Motor neuron (in vitro differentiated cells): ENCODE results near the gene DNAH9. TPM values are rescaled to one million over a fixed set of nuclear protein-coding genes. Genes with fewer than 3 reads are reported as not detected.
A peak's percentile ranks its signal among the peaks of the same experiment; 100 is the strongest.

ENCODE experiments used
- ATAC-seq, 8 experiments: fragments of 200-7000 bp; cut with Tn5 transposase; replicated peaks in 6 of 8; 2 replicates each; pipeline ENCODE4 v1.8.0; 2021; ENCODE audit warnings: mild to moderate bottlenecking in 8 of 8, moderate library complexity in 8 of 8
- H3K27ac ChIP-seq, 2 donors: fragments of 250-450 bp; sonication (Bioruptor Pico); 2 replicates each; pipeline ENCODE4 v1.9.0; 2021; ENCODE audit warnings: antibody characterized with exemption in 2 of 2, mild to moderate bottlenecking in 2 of 2, moderate library complexity in 1 of 2
- H3K4me1 ChIP-seq, 2 donors: fragments of 250-450 bp; sonication (Bioruptor Pico); replicated peaks in 1 of 2; 2 replicates each; pipeline ENCODE4 v1.6.1; 2021; ENCODE audit warnings: antibody characterized with exemption in 2 of 2, mild to moderate bottlenecking in 2 of 2, moderate library complexity in 1 of 2
- H3K4me3 ChIP-seq, 5 donors: fragments of 250-450 bp; sonication (Bioruptor Pico); 2 replicates each; pipeline ENCODE4 v1.9.0; 2021; ENCODE audit warnings: antibody characterized with exemption in 5 of 5, mild to moderate bottlenecking in 5 of 5, moderate library complexity in 4 of 5
- WGBS, 10 experiments: fragments of 450-650 bp; shearing (Covaris generic); methylation state at CpG; one replicate each; pipeline ENCODE4 v1.0.0; 2022; 5-methylcytosine and 5-hydroxymethylcytosine counted together
- in situ Hi-C, 9 experiments: fragments of 400-800 bp; cut with MboI; loops; one replicate each; pipeline ENCODE4 v1.15.0; 2021; ENCODE audit warnings: low sequenced_read_pairs in 9 of 9, low pct_unique_long_range_greater_than_20kb in 2 of 9; ENCODE audit not compliant: unreplicated experiment in 9 of 9
- total RNA-seq, 8 experiments: library from RNA; unstranded; fragments of 300-600 nt; gene quantifications; 2 replicates each; pipeline versions ENCODE4 v1.2.3 to v1.2.4, GENCODE V29; 2022

DNAH9 gene
- total RNA-seq, 8 experiments from 2014 or later: 0.20 to 7.6 (median 2.5) TPM

GRCh38 chr17:11738151-11738550 lies 139.9 kb downstream of the DNAH9 start:
- H3K27ac ChIP-seq: no peak overlapping the region
- in situ Hi-C loops: no loop called here
- H3K4me1 ChIP-seq: peaks cover 0 to 5% of the 10 kb centered on the region in 2 donors
- H3K4me3 ChIP-seq: no peak overlapping the region
- no peak for ATAC-seq
- WGBS, 10 experiments: 20 to 100% (median 80%) methylated on average over 1 to 3 of the region's 6 CpGs; no CpG with 5 or more reads in 3 of the 10 experiments

DNA sequence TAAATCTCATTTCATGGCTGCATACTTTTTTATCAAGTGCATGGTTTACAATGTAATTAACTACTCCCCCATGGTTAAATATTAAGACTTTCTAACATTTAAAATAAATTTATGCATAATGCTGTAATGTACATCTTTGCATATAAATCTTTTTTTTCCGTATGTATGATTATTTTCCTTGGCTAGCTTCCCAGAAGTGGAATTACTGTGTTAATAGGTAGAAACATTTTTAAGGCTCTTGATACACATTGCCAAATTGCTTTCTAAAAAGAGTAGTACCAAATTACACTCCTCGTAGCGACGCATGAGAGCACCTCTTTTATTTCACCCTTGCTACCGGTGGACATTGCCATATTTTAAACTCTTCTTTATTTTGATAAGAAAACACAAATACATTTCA lies 141.1 kb downstream of the DNAH9 start:
- ATAC-seq: peak in 1 of 8 experiments; percentile 35
- peaks cover 0 to 5% of the 10 kb centered on the region in 2 donors for H3K4me1 ChIP-seq
- no peak overlapping the region for H3K27ac ChIP-seq
- 0 to 100% (median 92%) methylated on average over 1 to 5 of the region's 5 CpGs for WGBS, 10 experiments
- in situ Hi-C loops: no loop called here
- H3K4me3 ChIP-seq: no peak overlapping the region

DNA sequence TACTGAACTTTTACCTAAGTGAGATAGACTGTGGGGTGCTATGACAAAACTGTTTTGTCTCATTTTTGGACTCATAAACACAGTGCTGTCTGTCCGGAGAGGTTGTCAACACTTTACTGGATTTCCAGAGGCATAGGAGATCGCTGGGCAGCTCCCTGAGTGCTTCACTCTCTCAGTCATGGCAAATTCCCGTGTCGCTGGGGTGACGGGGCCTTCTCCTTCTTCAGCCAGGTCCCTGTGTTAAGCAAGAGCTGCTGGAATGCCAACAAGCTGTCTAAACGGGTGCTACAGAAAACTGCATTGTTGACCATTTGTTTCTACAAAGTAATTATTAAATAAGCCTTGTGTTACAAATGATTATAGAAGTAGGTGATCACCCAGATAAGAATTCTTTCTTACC lies 141.6 kb downstream of the DNAH9 start:
- Histone ChIP-seq H3K4me1 (peaks cover 0 to 5% of the 10 kb centered on the region in 2 donors), H3K27ac (no peak overlapping the region), H3K4me3 (no peak overlapping the region)
- 0 to 89% (median 59%) methylated on average over 2 to 5 of the region's 6 CpGs; no CpG with 5 or more reads in 4 of the 10 experiments for WGBS, 10 experiments
- in situ Hi-C loops: no loop called here
- ATAC-seq: no peak

GRCh38 chr17:11742886-11743285 lies 144.6 kb downstream of the DNAH9 start:
- Histone ChIP-seq H3K27ac (no peak overlapping the region), H3K4me3 (no peak overlapping the region), H3K4me1 (no peaks in the 10 kb centered on the region)
- in situ Hi-C loops: no loop called here
- peak in 2 of 8 experiments; percentile 32 to 55 for ATAC-seq
- 8 to 67% (median 29%) methylated on average over 1 to 4 of the region's 4 CpGs; no CpG with 5 or more reads in 2 of the 10 experiments for WGBS, 10 experiments

GRCh38 chr17:11744696-11745095 lies 146.4 kb downstream of the DNAH9 start:
- Histone ChIP-seq H3K4me1 (no peaks in the 10 kb centered on the region), H3K27ac (no peak overlapping the region), H3K4me3 (no peak overlapping the region)
- no peak for ATAC-seq
- in situ Hi-C loops: no loop called here
- WGBS, 10 experiments: 21 to 100% (median 80%) methylated on average over 1 to 8 of the region's 11 CpGs; no CpG with 5 or more reads in 1 of the 10 experiments

GRCh38 chr17:11747441-11747840 lies 149.2 kb downstream of the DNAH9 start:
- in situ Hi-C loops: no loop called here
- Histone ChIP-seq H3K4me1 (no peaks in the 10 kb centered on the region), H3K4me3 (no peak overlapping the region), H3K27ac (no peak overlapping the region)
- ATAC-seq: no peak
- WGBS, 10 experiments: 29 to 91% (median 80%) methylated on average over 1 to 7 of the region's 7 CpGs; no CpG with 5 or more reads in 5 of the 10 experiments

DNA sequence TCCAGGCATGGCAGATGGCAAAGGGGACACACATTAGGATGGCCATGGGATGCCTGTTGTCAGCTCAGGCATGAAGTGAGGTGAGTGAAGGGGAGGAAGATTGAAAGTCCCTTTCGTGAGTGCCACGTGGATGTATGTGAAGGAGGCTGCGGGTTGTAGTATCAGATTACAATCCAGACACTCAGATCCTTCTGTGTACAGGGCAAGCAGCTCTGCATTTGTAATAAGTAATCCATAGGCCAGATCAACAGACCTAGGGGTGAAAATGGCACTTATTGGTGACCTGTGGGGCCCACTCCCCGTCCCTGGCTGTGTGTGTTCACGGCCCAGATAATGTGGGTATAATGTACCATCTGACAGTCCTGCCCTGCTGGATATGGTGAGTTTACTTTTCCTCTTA lies 159.5 kb downstream of the DNAH9 start:
- whole genome bisulfite sequencing, 10 experiments: 0 to 90% (median 70%) methylated on average over 1 to 5 of the region's 5 CpGs; no CpG with 5 or more reads in 5 of the 10 experiments
- no peak for ATAC-seq

GRCh38 chr17:11768106-11768505 lies 169.8 kb downstream of the DNAH9 start:
- H3K4me1 ChIP-seq: no peaks in the 10 kb centered on the region
- WGBS, 10 experiments: 53 to 92% (median 60%) methylated on average over 3 to 9 of the region's 11 CpGs; no CpG with 5 or more reads in 7 of the 10 experiments
- in situ Hi-C loops: no loop called here
- H3K4me3 ChIP-seq: no peak overlapping the region
- H3K27ac ChIP-seq: no peak overlapping the region
- no peak for ATAC-seq

More for the DNA sequence above, 159.5 kb downstream of the DNAH9 start:
- Histone ChIP-seq H3K4me3 (no peak overlapping the region), H3K4me1 (no peaks in the 10 kb centered on the region), H3K27ac (no peak overlapping the region)
- in situ Hi-C loops: no loop called here

- Histone ChIP-seq H3K4me3 (no peak overlapping the region), H3K27ac (no peak overlapping the region), H3K4me1 (no peaks in the 10 kb centered on the region)
- ATAC-seq: no peak
- 46 to 100% (median 70%) methylated on average over 1 to 7 of the region's 19 CpGs; no CpG with 5 or more reads in 6 of the 10 experiments for WGBS, 10 experiments
- in situ Hi-C loops: no loop called here
Observed at GRCh38 chr17:11768981-11769380, 170.7 kb downstream of the DNAH9 start.

DNA sequence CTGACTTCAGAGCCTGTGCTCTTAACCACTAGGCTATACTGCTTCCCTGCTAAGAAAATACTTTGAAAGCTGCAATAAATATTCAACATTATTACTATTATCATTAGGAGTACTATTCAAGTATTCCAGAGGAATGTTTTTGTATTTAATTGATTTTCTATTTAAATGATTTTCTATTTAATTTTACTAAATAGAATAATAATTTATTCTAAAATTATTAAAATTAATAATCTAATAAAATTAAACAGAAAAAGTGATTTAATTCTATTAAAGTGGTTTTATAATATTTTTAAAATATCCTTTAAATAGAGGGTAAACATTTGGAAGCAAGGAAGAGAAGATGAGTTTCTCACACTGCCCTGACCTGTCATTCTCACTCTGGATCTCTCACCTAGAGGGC lies 173.8 kb downstream of the DNAH9 start:
- H3K4me3 ChIP-seq: no peak overlapping the region
- in situ Hi-C loops: no loop called here
- H3K4me1 ChIP-seq: no peaks in the 10 kb centered on the region
- ATAC-seq: no peak
- H3K27ac ChIP-seq: no peak overlapping the region

GRCh38 chr17:11779892-11780291 lies 181.6 kb downstream of the DNAH9 start:
- WGBS, 10 experiments: 0 to 80% (median 40%) methylated on average over 1 to 2 of the region's 2 CpGs; no CpG with 5 or more reads in 1 of the 10 experiments
- no peaks in the 10 kb centered on the region for H3K4me1 ChIP-seq
- peak in 3 of 8 experiments; percentile 55 to 90 (median 75) for ATAC-seq
- no peak overlapping the region for H3K4me3 ChIP-seq
- in situ Hi-C loops: no loop called here
- no peak overlapping the region for H3K27ac ChIP-seq

DNA sequence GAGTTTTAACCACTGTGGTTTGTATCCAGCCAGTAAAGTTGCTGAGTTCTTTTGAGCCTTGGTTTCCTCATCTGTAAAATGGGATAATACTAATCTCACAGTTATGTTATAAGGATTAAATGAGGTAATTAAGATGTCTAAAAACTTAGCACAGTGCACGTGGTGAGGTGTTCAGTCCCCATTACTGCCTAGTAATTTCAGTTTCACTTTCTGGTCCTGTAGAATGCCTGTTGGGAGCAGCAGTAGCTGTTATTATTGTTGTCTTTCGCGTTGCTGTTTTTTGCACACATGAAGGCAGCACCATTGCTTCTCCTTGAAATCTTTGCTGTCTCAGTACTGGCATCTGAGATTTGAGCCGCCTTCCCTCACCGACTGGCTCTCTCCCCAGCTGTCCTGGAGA lies 182.4 kb downstream of the DNAH9 start:
- Histone ChIP-seq H3K4me3 (no peak overlapping the region), H3K4me1 (no peaks in the 10 kb centered on the region), H3K27ac (no peak overlapping the region)
- 0 to 100% (median 59%) methylated on average over 2 to 5 of the region's 5 CpGs; no CpG with 5 or more reads in 2 of the 10 experiments for WGBS, 10 experiments
- peak in 2 of 8 experiments; percentile 41 to 42 for ATAC-seq
- in situ Hi-C loops: no loop called here

- in situ Hi-C loops: no loop called here
- H3K4me3 ChIP-seq: no peak overlapping the region
- H3K4me1 ChIP-seq: no peaks in the 10 kb centered on the region
- WGBS, 10 experiments: 4 to 87% (median 53%) methylated on average over 1 to 6 of the region's 9 CpGs; no CpG with 5 or more reads in 2 of the 10 experiments
- no peak overlapping the region for H3K27ac ChIP-seq
- no peak for ATAC-seq
Observed at GRCh38 chr17:11786711-11787438, 188.6 kb downstream of the DNAH9 start.

GRCh38 chr17:11795906-11796305 lies 197.6 kb downstream of the DNAH9 start:
- H3K4me3 ChIP-seq: no peak overlapping the region
- no peak overlapping the region for H3K27ac ChIP-seq
- no peaks in the 10 kb centered on the region for H3K4me1 ChIP-seq
- in situ Hi-C loops: no loop called here
- 10 to 92% (median 79%) methylated on average over 1 of the region's 1 CpG; no CpG with 5 or more reads in 2 of the 10 experiments for WGBS, 10 experiments
- ATAC-seq: no peak
